Measurements from ENCODE around the gene GLDC.

The GLDC gene

GRCh38 chr9:6490863-6491262 is 154.7 kb downstream of the GLDC start:
- in situ Hi-C loops (cut with HindIII; ENCODE audit: low pct_unique_long_range_greater_than_20kb, low sequenced_read_pairs), result no loop called here
- no peak for DNase-seq (ENCODE audit: low read depth in 1 of 2, low spot score in 1 of 2)
- TF ChIP-seq JUND (IDR thresholded peaks at IDR 0.05; ENCODE audit: low read depth), result no peak

- DNase-seq (ENCODE audit: low read depth in 1 of 2, low spot score in 1 of 2), result no peak
- in situ Hi-C loops (cut with HindIII; ENCODE audit: low pct_unique_long_range_greater_than_20kb, low sequenced_read_pairs), result no loop called here
- no peak for TF ChIP-seq JUND (IDR thresholded peaks at IDR 0.05; ENCODE audit: low read depth)
Observed at GRCh38 chr9:6489099-6489498, 156.4 kb downstream of the GLDC start.

DNA sequence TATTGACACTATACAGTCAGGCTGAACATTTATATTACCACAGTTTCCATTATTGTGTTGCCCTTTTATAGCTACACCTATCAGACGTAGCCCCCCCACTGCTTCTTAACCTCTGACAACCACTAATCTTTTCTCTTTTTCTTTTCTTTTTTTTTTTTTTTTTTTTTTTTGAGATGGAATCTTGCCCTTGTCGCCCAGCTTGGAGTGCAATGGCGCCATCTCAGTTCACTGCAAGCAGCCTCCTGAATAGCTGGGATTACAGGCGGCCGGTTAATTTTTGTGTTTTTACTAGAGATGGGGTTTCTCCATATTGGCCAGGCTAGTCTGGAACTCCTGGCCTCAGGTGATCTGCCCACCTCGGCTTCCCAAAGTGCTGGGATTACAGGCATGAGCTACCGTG is 157.1 kb downstream of the GLDC start:
- no peak for DNase-seq (ENCODE audit: low read depth in 1 of 2, low spot score in 1 of 2)
- in situ Hi-C loops (cut with HindIII; ENCODE audit: low pct_unique_long_range_greater_than_20kb, low sequenced_read_pairs), result no loop called here
- TF ChIP-seq JUND (IDR thresholded peaks at IDR 0.05; ENCODE audit: low read depth), result no peak

DNA sequence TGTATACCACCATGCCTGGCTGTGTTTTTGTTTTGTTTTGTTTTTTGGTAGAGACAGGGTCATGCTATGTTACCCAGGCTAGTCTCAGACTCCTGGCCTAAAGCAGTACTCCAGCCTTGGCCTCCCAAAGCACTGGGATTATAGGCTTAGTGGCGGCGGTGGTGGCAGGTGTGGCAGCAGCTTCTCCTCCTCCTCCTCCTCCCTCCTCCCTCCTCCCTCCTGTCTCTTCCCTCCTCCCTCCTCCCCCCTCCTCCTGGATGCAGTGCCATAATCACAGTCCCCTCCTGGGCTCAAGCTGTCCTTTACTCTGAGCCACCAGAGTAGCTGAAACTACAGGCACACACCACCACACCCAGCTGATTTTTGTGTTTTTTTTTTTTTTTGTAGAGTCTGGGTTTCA is 161.3 kb downstream of the GLDC start:
- DNase-seq (ENCODE audit: low read depth in 1 of 2, low spot score in 1 of 2), result no peak
- in situ Hi-C loops (cut with HindIII; ENCODE audit: low pct_unique_long_range_greater_than_20kb, low sequenced_read_pairs), result no loop called here
- TF ChIP-seq JUND (IDR thresholded peaks at IDR 0.05; ENCODE audit: low read depth), result no peak

Data from T47D (cell line).